IMR-90 (cell line): ENCODE measurements around the gene QDPR.

Source experiments
- CTCF ChIP-seq: conservative IDR thresholded peaks from 2 replicates; pipeline ENCODE4 v1.5.1; 2012; ENCODE audit warnings: mild to moderate bottlenecking, low read depth, low read length, improper control_type of control experiment
- MAFK ChIP-seq: IDR thresholded peaks from 2 replicates; pipeline ENCODE4 v1.6.1; 2012; ENCODE audit warnings: low read depth, low read length, improper control_type of control experiment
- NFE2L2 ChIP-seq: fragments of 150-350 bp; IDR thresholded peaks from 2 replicates; pipeline ENCODE4 v1.6.1; 2016; ENCODE audit warnings: low read depth, mild to moderate bottlenecking, low read length
- POLR2A ChIP-seq: IDR thresholded peaks from 2 replicates; pipeline ENCODE4 v1.6.1; 2012; ENCODE audit warnings: mild to moderate bottlenecking, low read depth, low read length

GRCh38 chr4:17494258-17495190, 17.4 kb downstream of the QDPR start:
- TF ChIP-seq POLR2A (no peak), CTCF (no peak), NFE2L2 (no peak), MAFK (no peak)
